ENCODE measurements around the gene WRAP73.

DNA sequence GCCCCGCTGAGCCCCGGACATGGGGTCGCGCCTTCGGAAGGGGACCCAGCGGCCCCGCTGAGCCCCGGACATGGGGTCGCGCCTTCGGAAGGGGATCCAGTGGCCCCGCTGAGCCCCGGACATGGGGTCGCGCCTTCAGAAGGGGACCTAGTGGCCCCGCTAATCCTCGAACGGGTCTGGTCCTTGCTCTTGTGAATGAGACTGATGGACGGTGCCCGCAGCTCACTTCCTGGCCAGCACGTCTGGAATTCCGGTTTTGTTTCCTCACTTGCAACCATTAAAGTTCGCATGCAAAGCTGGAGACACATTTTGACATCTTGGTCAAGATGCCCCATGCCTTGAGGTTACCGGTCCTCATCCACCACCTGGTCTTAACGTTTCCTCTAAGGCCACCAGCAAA is 5.6 kb downstream of the WRAP73 start:
- TF ChIP-seq EZH2 (IDR thresholded peaks at IDR 0.05; ENCODE audit: insufficient read depth, poor library complexity, severe bottlenecking), result no peak
- no peak for TF ChIP-seq EZH2phosphoT487 (IDR thresholded peaks at IDR 0.05; ENCODE audit: insufficient read depth, low read depth)

All from GM23248 (cell line).